HEK293T (cell line): ENCODE results near the gene IDS.

ENCODE experiments used
- ARNT ChIP-seq: fragments of 450-650 bp; IDR thresholded peaks from 2 replicates; pipeline ENCODE4 v1.6.1; 2017; ENCODE audit warnings: mild to moderate bottlenecking
- BHLHE40 ChIP-seq: fragments of 450-650 bp; IDR thresholded peaks from 2 replicates; pipeline ENCODE4 v1.6.1; 2016; ENCODE audit warnings: mild to moderate bottlenecking, moderate library complexity, borderline replicate concordance
- CTBP1 ChIP-seq: fragments of 450-650 bp; IDR thresholded peaks from 2 replicates; pipeline ENCODE4 v1.6.1; 2016; ENCODE audit warnings: borderline replicate concordance
- ELF4 ChIP-seq: fragments of 450-650 bp; IDR thresholded peaks from 2 replicates; pipeline ENCODE4 v1.6.1; 2017; ENCODE audit warnings: antibody characterized with exemption
- FOXA1 ChIP-seq: fragments of 450-650 bp; IDR thresholded peaks from 2 replicates; pipeline ENCODE4 v1.6.1; 2016; ENCODE audit warnings: mild to moderate bottlenecking
- FOXK2 ChIP-seq: fragments of 450-650 bp; IDR thresholded peaks from 2 replicates; pipeline ENCODE4 v1.6.1; 2016; ENCODE audit warnings: mild to moderate bottlenecking
- FOXM1 ChIP-seq: fragments of 450-650 bp; IDR thresholded peaks from 2 replicates; pipeline ENCODE4 v1.6.1; 2017; ENCODE audit warnings: mild to moderate bottlenecking, borderline replicate concordance
- PKNOX1 ChIP-seq: fragments of 450-650 bp; IDR thresholded peaks from 2 replicates; pipeline ENCODE4 v1.6.1; 2016
- SP1 ChIP-seq: fragments of 450-650 bp; IDR thresholded peaks from 2 replicates; pipeline ENCODE4 v1.6.1; 2017
- SUZ12 ChIP-seq: fragments of 450-650 bp; IDR thresholded peaks from 2 replicates; pipeline ENCODE4 v1.6.1; 2016; ENCODE audit warnings: mild to moderate bottlenecking
- TARDBP ChIP-seq: fragments of 450-650 bp; IDR thresholded peaks from 2 replicates; pipeline ENCODE4 v1.6.1; 2016

DNA sequence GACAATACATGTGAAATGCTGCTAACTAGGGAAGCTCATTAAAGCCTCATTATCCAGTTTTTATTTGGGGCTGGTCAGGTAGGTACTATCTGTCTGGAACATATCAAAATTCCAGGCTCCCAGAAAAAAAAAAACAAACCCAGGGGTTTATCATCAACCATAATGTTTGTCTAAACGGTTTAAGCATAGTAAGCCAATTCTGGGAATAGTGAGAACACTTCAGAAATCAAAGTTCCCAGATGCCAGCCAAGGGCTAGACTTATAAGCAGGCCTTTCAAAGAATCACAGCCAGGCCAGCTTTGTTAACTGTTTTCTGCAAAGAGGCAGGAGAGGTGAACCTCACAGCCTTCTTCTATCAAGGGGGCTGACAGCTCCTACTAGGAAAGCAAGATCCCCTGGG, 8.1 kb downstream of the IDS start:
- TF ChIP-seq FOXK2 (no peak), SP1 (no peak), PKNOX1 (no peak), BHLHE40 (no peak), CTBP1 (no peak), SUZ12 (no peak), TARDBP (no peak), FOXM1 (no peak), FOXA1 (no peak), ELF4 (no peak), ARNT (no peak)
